HAP-1 (cell line): Measurements from ENCODE around the gene SPSB3.
A peak's percentile ranks its signal among the peaks of the same experiment; 100 is the strongest.

Experiments used
- DNase-seq, 2 experiments: peaks; one replicate each; pipeline ENCODE4 v3.0.0-alpha.2; 2016 to 2020; ENCODE audit warnings: low spot score in 2 of 2
- H3K27me3 ChIP-seq: fragments of 250-450 bp; sonication (Bioruptor Pico); 2 replicates; pipeline ENCODE4 v1.5.1; 2020; ENCODE audit warnings: low read depth, mild to moderate bottlenecking, moderate library complexity
- H3K36me3 ChIP-seq: fragments of 250-450 bp; sonication (Bioruptor Pico); replicated peaks from 2 replicates; pipeline ENCODE4 v1.5.1; 2020; ENCODE audit warnings: mild to moderate bottlenecking
- H3K4me1 ChIP-seq: fragments of 250-450 bp; sonication (Bioruptor Pico); 2 replicates; pipeline ENCODE4 v1.5.1; 2020; ENCODE audit warnings: mild to moderate bottlenecking
- H3K4me3 ChIP-seq: fragments of 250-450 bp; sonication (Bioruptor Pico); 2 replicates; pipeline ENCODE4 v1.5.1; 2020; ENCODE audit warnings: mild to moderate bottlenecking, moderate library complexity
- H3K9me3 ChIP-seq: fragments of 250-450 bp; sonication (Bioruptor Pico); 2 replicates; pipeline ENCODE4 v1.5.1; 2020; ENCODE audit warnings: mild to moderate bottlenecking, moderate library complexity
- in situ Hi-C: fragments of 300-500 bp; cut with MboI; formaldehyde crosslinking; loops from 3 replicates; pipeline ENCODE4 v1.14.3; 2020; ENCODE audit warnings: low sequenced_read_pairs, inconsistent platforms, mixed read lengths

The SPSB3 gene

DNA sequence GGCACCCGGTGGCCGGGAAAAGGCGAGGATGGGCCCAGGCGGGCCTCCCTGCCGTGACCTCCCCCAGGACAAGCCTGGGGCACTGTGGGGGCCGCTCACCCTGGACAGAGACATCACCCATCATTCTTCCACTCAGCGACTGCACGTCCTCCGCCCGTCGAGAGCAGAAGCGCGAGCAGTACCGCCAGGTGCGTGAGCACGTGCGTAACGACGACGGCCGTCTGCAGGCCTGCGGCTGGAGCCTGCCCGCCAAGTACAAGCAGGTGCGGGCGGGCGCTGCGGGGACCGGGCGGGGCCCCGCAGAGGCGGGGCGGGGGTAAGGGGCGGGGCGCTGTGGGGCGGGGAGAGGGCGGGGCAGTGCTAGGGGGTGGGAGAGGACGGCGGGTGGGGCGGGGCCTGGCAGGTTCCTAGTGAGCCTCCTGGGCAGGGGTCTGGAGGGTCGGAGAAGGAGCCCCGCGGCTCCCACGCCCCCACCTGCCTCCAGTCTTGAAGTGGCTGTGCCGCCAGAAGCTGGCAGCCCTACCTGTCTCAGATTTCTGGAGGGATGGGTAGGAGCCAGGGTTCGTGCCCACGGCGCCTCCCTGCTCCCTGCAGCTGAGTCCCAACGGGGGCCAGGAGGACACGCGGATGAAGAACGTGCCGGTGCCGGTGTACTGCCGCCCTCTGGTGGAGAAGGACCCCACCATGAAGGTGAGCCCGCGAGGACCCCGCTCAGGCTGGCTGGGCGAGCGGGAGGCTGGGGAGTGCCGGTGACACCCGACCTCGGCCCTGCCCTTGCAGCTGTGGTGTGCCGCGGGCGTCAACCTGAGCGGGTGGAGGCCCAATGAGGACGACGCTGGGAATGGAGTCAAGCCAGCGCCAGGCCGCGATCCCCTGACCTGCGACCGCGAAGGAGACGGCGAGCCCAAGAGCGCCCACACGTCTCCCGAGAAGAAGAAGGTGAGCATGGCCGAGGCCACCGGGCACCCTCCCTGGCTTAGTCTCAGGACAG lies 18.6 kb downstream of the SPSB3 start:
- Histone ChIP-seq H3K4me3 (no peak overlapping the region), H3K4me1 (no peaks in the 10 kb centered on the region), H3K27me3 (no peaks in the 10 kb centered on the region), H3K36me3 (peaks cover 39% of the 10 kb centered on the region), H3K9me3 (no peaks in the 10 kb centered on the region)
- peak in 1 of 2 experiments; percentile 59 for DNase-seq
- in situ Hi-C loops = no loop called here

DNA sequence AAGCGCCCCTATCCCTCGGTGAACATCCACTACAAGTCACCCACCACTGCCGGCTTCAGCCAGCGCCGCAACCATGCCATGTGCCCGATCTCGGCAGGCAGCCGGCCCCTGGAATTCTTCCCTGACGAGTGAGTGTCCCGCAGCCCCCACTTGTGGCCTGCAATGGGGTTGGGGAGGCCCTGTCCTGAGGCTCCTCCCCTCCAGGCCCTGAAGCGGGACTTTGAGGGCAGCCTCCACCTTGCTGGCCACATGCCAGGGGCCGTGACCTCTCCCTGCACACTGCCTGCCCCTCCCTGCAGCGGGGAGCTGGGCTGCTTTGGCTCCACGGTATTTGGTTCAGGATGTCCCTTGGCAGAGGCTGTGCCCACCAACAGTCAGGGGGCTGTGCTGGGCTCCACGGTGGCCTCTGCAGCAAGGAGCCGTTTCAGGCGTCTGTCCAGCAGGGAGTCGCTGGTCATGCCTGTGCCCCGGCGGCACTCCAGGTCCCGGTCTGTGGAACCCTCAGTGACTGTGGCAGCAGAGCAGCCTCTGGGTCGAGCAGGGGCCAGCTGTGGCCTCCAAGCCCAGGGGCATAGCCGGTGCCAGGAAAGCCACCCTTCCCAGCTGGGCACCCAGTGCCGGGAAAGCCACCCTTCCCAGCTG lies 19.4 kb downstream of the SPSB3 start:
- DNase-seq = no peak
- in situ Hi-C loops = no loop called here
- Histone ChIP-seq H3K36me3 (peaks cover 34% of the 10 kb centered on the region), H3K27me3 (no peaks in the 10 kb centered on the region), H3K4me1 (no peaks in the 10 kb centered on the region), H3K9me3 (no peaks in the 10 kb centered on the region), H3K4me3 (no peak overlapping the region)

DNA sequence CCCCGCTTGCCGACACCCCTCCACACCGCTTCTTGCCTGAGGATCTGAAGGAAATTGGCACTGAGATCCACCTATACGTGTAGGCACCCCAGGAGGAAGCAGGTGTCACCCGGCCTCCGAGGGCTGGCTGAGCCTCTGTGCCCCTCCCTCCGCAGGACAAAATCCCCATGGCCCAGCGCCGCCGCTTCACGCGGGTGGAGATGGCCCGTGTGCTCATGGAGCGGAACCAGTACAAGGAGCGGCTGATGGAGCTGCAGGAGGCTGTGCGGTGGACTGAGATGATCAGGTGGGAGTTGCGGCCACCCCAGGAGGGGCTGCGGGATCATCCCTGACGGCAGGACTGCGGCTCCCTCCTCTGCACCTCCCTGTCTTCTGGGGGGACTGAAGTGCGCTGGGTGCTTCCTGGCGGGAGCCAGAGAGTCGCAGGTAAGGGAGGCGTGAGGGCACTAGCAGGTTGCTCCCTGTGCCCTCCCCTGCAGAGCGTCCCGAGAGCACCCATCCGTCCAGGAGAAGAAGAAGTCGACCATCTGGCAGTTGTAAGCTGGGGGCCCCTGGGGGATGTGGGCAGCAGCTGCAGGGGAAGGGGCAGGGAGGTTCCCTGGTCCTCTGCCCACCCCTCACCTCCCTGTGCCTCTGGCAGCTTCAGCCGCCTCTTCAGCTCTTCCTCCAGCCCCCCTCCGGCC lies 20.0 kb downstream of the SPSB3 start:
- no peak for DNase-seq
- in situ Hi-C loops = no loop called here
- Histone ChIP-seq H3K9me3 (no peaks in the 10 kb centered on the region), H3K4me1 (no peaks in the 10 kb centered on the region), H3K36me3 (peaks cover 27% of the 10 kb centered on the region), H3K27me3 (no peaks in the 10 kb centered on the region), H3K4me3 (no peak overlapping the region)

DNA sequence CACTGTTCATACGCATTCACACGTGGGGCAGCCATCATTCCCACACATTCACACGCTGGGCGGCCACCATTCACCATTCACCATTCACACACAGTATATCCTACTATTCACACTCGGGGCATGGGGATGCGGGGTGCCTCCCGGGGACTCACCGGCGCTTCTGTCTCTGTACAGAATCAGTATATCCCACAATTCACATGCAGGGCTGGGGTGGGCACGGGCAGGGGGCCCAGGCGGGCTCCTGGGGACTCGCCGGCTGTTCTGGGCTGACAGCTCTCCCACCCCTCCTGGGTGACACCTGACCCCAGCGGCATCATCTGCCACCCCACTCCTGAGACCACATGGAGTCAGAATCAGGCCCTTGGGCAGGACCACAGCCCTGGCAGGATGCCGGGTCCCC lies 20.6 kb downstream of the SPSB3 start:
- in situ Hi-C loops = no loop called here
- no peaks in the 10 kb centered on the region for H3K4me1 ChIP-seq
- H3K9me3 ChIP-seq = no peaks in the 10 kb centered on the region
- H3K4me3 ChIP-seq = no peak overlapping the region
- no peak for DNase-seq
- no peaks in the 10 kb centered on the region for H3K27me3 ChIP-seq
- peaks cover 24% of the 10 kb centered on the region for H3K36me3 ChIP-seq

DNA sequence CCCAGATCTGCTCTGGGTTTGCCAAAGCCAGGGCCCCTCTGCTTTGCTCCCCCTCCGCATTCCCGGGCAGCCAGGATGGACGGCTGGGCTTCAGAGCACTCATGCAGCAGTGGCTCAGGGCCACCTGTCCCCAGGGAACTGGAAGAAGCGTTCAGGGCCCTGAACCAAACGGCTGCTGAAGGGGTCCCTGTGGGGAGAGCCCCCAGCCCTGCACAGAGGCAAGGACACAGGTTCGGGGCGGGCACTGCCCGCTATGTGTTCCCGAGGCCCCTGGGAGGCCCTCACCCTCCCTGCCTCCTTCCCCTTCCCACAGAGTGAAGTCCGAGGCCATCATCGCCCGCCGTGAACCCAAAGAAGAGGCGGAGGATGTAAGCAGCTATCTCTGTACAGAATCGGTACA lies 21.5 kb downstream of the SPSB3 start:
- Histone ChIP-seq H3K36me3 (peaks cover 17% of the 10 kb centered on the region), H3K4me1 (no peaks in the 10 kb centered on the region), H3K27me3 (no peaks in the 10 kb centered on the region), H3K4me3 (no peak overlapping the region), H3K9me3 (no peaks in the 10 kb centered on the region)
- DNase-seq = no peak
- in situ Hi-C loops = no loop called here

DNA sequence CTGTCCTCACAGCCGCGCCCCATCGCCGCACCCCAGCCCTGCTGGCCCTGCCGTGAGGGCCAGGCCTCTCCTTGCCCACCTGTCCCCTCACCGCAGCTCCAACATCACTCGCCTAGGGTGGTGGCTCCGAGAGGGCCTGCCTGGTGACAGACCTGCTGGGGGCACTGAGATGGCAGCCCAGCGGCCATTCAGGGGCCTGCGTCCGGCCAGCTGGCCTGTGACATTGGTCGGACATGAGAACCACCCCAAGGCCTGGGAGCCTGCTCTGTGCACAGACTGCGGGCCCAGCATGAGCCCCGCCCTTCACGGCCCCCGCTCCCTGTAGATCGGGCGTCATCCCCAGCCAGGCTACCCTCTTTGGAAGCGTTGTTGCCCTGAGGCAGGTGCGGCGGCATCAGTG lies 22.9 kb downstream of the SPSB3 start:
- H3K4me1 ChIP-seq = no peaks in the 10 kb centered on the region
- peaks cover 11% of the 10 kb centered on the region for H3K36me3 ChIP-seq
- in situ Hi-C loops = no loop called here
- H3K9me3 ChIP-seq = no peaks in the 10 kb centered on the region
- DNase-seq = no peak
- no peak overlapping the region for H3K4me3 ChIP-seq
- H3K27me3 ChIP-seq = no peaks in the 10 kb centered on the region

DNA sequence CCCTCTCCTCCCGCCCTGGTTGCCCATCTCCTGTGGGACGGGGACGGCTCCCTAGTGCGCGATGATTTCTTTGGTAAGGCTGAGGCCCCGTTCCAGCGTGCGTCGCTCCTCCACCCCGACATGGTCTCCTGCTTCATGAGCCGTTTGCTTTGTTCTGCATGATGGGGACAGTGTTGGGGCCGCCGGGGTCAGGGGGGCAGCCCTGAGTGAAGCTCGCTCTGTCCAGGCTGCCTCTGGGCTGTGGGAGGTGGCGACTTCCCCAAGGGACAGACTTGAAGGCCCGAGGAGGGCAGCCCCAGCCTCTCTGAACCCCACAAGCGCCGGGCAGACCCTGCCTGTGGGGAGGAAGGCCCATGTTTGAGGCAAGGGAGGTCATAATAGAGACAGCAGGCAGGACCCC lies 23.4 kb downstream of the SPSB3 start:
- DNase-seq = no peak
- no peaks in the 10 kb centered on the region for H3K27me3 ChIP-seq
- H3K4me3 ChIP-seq = no peak overlapping the region
- H3K9me3 ChIP-seq = no peaks in the 10 kb centered on the region
- H3K36me3 ChIP-seq = peaks cover 9% of the 10 kb centered on the region
- in situ Hi-C loops = no loop called here
- H3K4me1 ChIP-seq = no peaks in the 10 kb centered on the region

DNA sequence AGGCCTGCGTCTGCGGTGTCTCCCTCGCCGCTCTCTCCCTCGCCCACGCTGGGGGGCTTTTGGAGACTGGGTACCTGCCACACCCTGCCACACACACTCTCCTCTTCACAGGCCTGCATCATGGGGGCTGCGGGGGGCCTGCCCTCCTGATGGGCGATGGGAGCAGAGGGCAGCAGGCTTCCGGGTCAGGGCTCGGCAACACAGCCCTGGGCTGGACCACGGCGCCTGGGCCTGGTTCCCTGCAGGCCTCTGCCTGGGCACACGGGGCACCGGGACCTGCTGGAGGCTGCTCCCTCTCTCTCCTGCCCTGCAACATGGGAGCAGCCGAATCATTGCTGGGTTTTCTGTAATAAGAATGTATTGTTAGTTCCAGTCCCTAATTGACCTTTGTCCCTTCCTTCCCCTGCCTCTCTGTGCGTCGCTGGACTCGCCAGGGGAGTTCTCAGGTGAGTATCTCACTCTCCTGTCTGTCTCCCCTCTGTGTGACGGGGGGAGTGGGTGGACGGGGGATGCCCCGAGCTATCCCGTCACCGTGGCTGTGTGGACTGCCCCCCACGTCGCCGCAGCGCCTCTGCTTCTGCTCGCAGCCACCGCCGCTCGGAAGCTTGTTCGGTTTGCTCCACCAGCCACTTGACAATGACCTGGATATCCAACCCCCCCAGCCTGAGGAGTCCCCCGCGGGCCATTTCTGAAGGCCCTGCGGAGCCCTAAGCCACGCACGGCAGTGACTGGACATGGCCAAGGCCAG lies 24.5 kb downstream of the SPSB3 start:
- Histone ChIP-seq H3K4me1 (no peaks in the 10 kb centered on the region), H3K9me3 (no peaks in the 10 kb centered on the region), H3K27me3 (no peaks in the 10 kb centered on the region), H3K4me3 (no peak overlapping the region), H3K36me3 (peaks cover 8% of the 10 kb centered on the region)
- in situ Hi-C loops = no loop called here
- DNase-seq = no peak

DNA sequence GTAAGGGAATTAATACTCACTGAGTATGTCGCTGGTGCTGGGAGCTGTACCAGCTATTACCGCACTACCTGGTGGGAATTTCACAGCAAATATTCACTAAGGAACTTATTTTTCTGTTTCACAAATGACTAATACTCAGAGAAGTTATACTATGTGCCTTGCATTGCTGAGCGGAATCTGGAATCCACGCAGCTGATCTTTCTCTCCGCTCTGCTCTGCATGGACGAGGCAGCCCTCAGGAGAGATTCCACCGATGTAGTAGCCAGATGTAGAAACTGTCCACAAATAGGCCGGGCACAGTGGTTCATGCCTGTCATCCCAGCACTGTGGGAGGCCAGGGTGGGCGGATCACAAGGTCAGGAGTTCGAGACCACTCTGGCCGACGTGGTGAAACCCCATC lies 28.2 kb downstream of the SPSB3 start:
- in situ Hi-C loops = no loop called here
- H3K36me3 ChIP-seq = peaks cover 21% of the 10 kb centered on the region
- DNase-seq = no peak
- no peaks in the 10 kb centered on the region for H3K27me3 ChIP-seq
- no peak overlapping the region for H3K4me3 ChIP-seq
- H3K9me3 ChIP-seq = no peaks in the 10 kb centered on the region
- H3K4me1 ChIP-seq = no peaks in the 10 kb centered on the region

DNA sequence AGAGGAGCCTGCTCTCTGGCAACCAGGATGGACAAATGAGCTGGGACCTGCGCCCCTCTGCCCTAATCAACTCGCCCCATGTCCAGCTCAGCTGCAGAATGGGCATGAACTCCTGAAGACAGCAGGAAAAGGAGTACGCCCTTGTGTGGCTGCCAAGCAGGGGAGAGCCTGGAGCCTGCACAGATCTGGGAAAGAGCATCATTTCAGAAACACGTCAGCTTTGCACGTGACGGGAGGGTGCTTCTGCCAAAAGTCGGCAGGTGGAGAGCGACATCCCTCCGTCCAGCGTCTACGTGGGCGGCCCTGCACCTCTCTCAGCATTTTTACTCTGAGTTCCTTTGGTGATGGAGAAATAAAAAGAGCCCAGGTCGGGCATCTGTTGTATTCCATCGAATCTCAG lies 29.5 kb downstream of the SPSB3 start:
- no peak for DNase-seq
- Histone ChIP-seq H3K36me3 (peaks cover 21% of the 10 kb centered on the region), H3K4me1 (no peaks in the 10 kb centered on the region), H3K4me3 (no peak overlapping the region), H3K27me3 (no peaks in the 10 kb centered on the region), H3K9me3 (no peaks in the 10 kb centered on the region)
- in situ Hi-C loops = no loop called here

DNA sequence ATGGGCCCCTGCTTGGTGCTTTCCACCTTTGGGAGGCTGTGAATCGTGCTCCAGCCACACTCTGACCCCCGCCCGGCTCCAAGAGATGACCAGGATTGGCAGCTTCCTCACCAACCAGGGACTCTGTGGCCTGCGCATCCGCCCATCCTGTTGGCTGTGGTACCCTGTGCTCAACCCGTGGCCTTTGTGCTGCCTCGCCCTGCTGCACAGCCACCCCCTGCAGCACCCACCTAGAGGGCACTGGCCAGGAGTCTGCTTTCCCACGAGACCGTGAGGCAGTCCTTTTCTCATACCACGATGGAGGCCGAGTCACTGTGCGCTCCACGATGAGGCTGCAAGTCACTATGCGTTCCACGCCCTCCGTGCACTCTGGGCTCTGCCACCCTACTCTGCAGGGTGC lies 30.4 kb downstream of the SPSB3 start:
- in situ Hi-C loops = no loop called here
- DNase-seq = no peak
- Histone ChIP-seq H3K9me3 (no peaks in the 10 kb centered on the region), H3K4me3 (no peak overlapping the region), H3K27me3 (no peaks in the 10 kb centered on the region), H3K36me3 (peaks cover 21% of the 10 kb centered on the region), H3K4me1 (no peaks in the 10 kb centered on the region)

DNA sequence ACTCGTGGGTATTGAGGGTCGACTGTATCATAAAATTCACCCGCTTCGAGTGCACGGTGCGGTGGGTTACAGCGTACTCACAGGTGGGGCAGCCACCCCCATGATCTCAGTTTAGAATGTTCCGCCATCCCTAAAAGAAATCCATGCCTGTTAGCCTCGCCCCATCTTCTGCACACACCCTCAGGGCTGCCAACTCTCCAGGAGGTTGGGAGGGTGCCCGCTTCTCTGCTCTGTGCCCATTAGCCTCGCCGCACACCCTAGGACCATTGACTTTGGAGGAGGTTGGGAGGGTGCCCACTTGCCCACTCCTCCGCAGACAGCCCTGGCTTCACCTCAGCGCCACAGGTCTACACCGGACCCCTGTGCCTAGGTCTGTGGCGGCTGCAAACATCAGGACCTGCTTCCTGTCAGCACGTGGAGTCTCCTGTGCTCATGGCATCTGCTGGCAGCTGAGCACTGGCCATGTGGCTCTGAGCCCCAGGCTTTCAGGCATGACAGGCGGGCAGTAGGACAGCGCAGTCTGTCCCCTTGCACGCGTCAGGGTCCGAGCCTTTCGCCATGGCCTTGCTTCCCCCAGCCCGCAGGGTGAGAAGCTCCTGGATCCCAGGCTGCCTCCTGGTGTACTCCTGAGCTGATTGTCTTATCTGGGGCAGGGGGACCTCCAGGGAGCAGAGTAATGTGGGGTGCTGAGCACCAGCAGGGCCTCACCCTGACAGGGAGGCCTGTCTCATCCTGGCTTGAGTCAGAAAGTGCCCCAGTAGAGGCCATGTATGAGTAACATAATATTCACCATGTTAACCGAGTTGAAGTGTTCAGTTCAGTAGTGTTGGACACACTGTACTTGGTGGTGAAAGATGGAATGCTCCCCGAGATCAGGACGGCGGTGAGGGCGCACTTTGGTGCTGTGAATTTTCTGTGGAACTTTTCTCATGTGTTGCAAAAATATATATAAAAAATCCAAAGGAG lies 32.9 kb downstream of the SPSB3 start:
- H3K27me3 ChIP-seq = no peaks in the 10 kb centered on the region
- H3K4me1 ChIP-seq = no peaks in the 10 kb centered on the region
- DNase-seq = no peak
- in situ Hi-C loops = no loop called here
- peaks cover 22% of the 10 kb centered on the region for H3K36me3 ChIP-seq
- H3K4me3 ChIP-seq = no peak overlapping the region
- H3K9me3 ChIP-seq = no peaks in the 10 kb centered on the region

DNA sequence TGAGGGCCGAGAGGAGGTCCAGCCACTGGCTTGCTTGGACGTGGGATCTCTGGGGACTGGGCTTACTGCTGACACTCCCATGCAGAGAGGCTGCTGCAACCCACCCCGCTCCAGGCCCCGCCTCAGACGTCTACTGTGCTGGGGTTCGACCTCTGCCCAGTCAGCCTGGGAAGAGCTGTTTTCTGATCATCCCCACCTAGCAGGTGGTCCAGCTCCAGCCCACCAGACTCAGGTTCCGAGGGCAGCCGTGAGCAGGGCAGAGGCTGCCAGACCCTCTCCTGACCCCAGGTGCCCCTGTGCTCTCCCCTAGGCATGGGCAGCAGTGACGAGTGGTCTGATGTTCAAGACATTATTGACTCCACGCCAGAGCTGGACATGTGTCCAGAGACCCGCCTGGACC lies 34.4 kb downstream of the SPSB3 start:
- no peaks in the 10 kb centered on the region for H3K27me3 ChIP-seq
- no peak overlapping the region for H3K4me3 ChIP-seq
- peaks cover 22% of the 10 kb centered on the region for H3K36me3 ChIP-seq
- no peaks in the 10 kb centered on the region for H3K9me3 ChIP-seq
- no peaks in the 10 kb centered on the region for H3K4me1 ChIP-seq
- in situ Hi-C loops = no loop called here
- no peak for DNase-seq
